Transverse colon (tissue), 4 donors: ENCODE data around the gene B4GALNT2. TPM values are rescaled to one million over a fixed set of nuclear protein-coding genes. Genes with fewer than 3 reads are reported as not detected.

Experiments used
- DNase-seq: peaks from one replicate; pipeline ENCODE4 v3.0.0-alpha.2; 2019
- H3K27ac ChIP-seq, 4 donors: fragments of 200-600 bp; sonication (generic); 2 replicates each; pipeline ENCODE4 v1.5.1; 2016 to 2018; ENCODE audit warnings: inconsistent platforms in 4 of 4
- H3K27me3 ChIP-seq: fragments of 200-600 bp; sonication (generic); 2 replicates; pipeline ENCODE4 v1.5.1; 2017; ENCODE audit warnings: inconsistent platforms
- H3K36me3 ChIP-seq, 4 donors: fragments of 200-600 bp; sonication (generic); 2 replicates each; pipeline ENCODE4 v1.5.1; 2017 to 2019; ENCODE audit warnings: inconsistent platforms in 4 of 4
- H3K4me1 ChIP-seq, 4 donors: fragments of 200-600 bp; sonication (generic); 2 replicates each; pipeline ENCODE4 v1.5.1; 2017 to 2020; ENCODE audit warnings: inconsistent platforms in 4 of 4
- H3K4me3 ChIP-seq, 4 donors: fragments of 200-600 bp; sonication (generic); 1 replicate in 1 of 4; 2 replicates in 3 of 4; pipeline versions ENCODE4 v1.5.1 to v1.6.1; 2017 to 2019; ENCODE audit warnings: inconsistent platforms in 4 of 4
- H3K9me3 ChIP-seq, 2 donors: fragments of 200-600 bp; sonication (generic); 2 replicates each; pipeline ENCODE4 v1.5.1; 2017 to 2019; ENCODE audit warnings: inconsistent platforms in 2 of 2
- EP300 ChIP-seq: sonication (generic); formaldehyde crosslinking; IDR thresholded peaks from one replicate; pipeline ENCODE4 v1.6.1; 2017; ENCODE audit warnings: antibody characterized with exemption, low read depth
- POLR2A ChIP-seq: fragments of 450-650 bp; IDR thresholded peaks from one replicate; pipeline ENCODE4 v1.6.1; 2016; ENCODE audit warnings: antibody characterized with exemption, mild to moderate bottlenecking, moderate library complexity
- POLR2AphosphoS5 ChIP-seq, 3 donors: sonication (generic); formaldehyde crosslinking; IDR thresholded peaks; one replicate each; pipeline ENCODE4 v1.6.1; 2016; ENCODE audit warnings: antibody characterized with exemption in 3 of 3
- WGBS, 2 donors: methylation state at CpG; one replicate each; pipeline ENCODE4 v1.1.5; 2018; ENCODE audit warnings: low coverage in 1 of 2; 5-methylcytosine and 5-hydroxymethylcytosine counted together
- in situ Hi-C, 4 donors: fragments of 200-750 bp; cut with MboI; loops; one replicate each; pipeline versions ENCODE4 v1.15.0 to v1.15.1; 2017; ENCODE audit warnings: low sequenced_read_pairs in 3 of 4, low pct_ligation_motif_present in 1 of 4, low pct_unique_long_range_greater_than_20kb in 1 of 4
- intact Hi-C: fragments of 100-400 bp; cut with DNase I; formaldehyde crosslinking; loops from one replicate; pipeline ENCODE4 v1.15.1; 2023; ENCODE audit warnings: low total_unique reads
- total RNA-seq, 4 donors: library from RNA; depleted of rRNA; stranded (reverse); fragments of >200 nt; gene quantifications; one replicate each; pipeline ENCODE4 v1.1.0, GENCODE V29; 2016
- TF ChIP-seq, protein P1 (sequence below), 5 experiments: fragments of 200-600 bp in 3 of 5; fragments of 450-650 bp in 2 of 5; sonication (generic) in 3 of 5; IDR thresholded peaks; 1 replicate in 2 of 5; 2 replicates in 3 of 5; pipeline ENCODE4 v1.5.1; 2016 to 2017; ENCODE audit warnings: antibody characterized with exemption in 5 of 5, inconsistent platforms in 3 of 5, mild to moderate bottlenecking in 2 of 5, moderate library complexity in 1 of 5

B4GALNT2 gene
- total RNA-seq, 4 donors from 2014 or later = 19.8 to 75.9 (median 47.3) TPM

- Histone ChIP-seq H3K27me3 (peaks cover 5% of the 10 kb centered on the region), H3K4me1 (peaks cover 0 to 46% (median 14%) of the 10 kb centered on the region in 4 donors), H3K4me3 (no peak overlapping the region), H3K9me3 (no peaks in the 10 kb centered on the region), H3K27ac (no peak overlapping the region), H3K36me3 (no peaks in the 10 kb centered on the region)
- in situ Hi-C loops = no loop called here
- no peak for DNase-seq
- TF ChIP-seq POLR2A (no peak), POLR2AphosphoS5 (IDR thresholded peaks at IDR 0.05) (no peak), EP300 (no peak)
- TF ChIP-seq, protein P1, sequence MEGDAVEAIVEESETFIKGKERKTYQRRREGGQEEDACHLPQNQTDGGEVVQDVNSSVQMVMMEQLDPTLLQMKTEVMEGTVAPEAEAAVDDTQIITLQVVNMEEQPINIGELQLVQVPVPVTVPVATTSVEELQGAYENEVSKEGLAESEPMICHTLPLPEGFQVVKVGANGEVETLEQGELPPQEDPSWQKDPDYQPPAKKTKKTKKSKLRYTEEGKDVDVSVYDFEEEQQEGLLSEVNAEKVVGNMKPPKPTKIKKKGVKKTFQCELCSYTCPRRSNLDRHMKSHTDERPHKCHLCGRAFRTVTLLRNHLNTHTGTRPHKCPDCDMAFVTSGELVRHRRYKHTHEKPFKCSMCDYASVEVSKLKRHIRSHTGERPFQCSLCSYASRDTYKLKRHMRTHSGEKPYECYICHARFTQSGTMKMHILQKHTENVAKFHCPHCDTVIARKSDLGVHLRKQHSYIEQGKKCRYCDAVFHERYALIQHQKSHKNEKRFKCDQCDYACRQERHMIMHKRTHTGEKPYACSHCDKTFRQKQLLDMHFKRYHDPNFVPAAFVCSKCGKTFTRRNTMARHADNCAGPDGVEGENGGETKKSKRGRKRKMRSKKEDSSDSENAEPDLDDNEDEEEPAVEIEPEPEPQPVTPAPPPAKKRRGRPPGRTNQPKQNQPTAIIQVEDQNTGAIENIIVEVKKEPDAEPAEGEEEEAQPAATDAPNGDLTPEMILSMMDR (IDR thresholded peaks at IDR 0.05) = no peak
- 89 to 100% methylated on average over 1 to 6 of the region's 6 CpGs for WGBS, 2 donors
- intact Hi-C loops = no loop called here
Observed at GRCh38 chr17:49121696-49122292, 10.8 kb upstream of the B4GALNT2 start.

GRCh38 chr17:49122566-49122965, 10.0 kb upstream of the B4GALNT2 start:
- Histone ChIP-seq H3K36me3 (no peaks in the 10 kb centered on the region), H3K27ac (no peak overlapping the region), H3K4me1 (peaks cover 0 to 46% (median 12%) of the 10 kb centered on the region in 4 donors), H3K4me3 (no peak overlapping the region), H3K9me3 (no peaks in the 10 kb centered on the region), H3K27me3 (peaks cover 5% of the 10 kb centered on the region)
- 78 to 79% methylated on average over 4 of the region's 4 CpGs for WGBS, 2 donors
- intact Hi-C loops = no loop called here
- DNase-seq = no peak
- TF ChIP-seq EP300 (no peak), POLR2A (no peak), POLR2AphosphoS5 (IDR thresholded peaks at IDR 0.05) (no peak)
- TF ChIP-seq, protein P1 (IDR thresholded peaks at IDR 0.05) = no peak
- in situ Hi-C loops = no loop called here

DNA sequence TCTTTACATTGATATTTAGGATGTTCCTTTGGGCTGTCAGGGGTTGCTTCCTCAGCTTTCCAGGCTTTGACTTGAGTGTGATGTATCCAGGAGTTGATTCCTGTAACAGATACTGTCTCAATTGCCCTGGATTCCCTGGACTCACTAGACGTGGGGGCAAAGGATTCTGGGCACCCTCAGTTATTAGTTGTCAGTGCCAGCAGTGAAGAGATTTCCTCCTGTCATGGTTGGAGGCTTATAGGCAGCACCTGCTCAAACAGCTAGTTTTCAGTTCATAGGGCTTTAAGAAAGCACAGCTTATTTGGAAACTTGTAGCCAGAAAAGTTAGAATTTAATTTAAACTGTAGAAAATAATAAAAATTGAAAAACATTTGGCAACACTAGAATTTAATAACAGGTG, 9.5 kb upstream of the B4GALNT2 start:
- in situ Hi-C loops = no loop called here
- Histone ChIP-seq H3K27ac (no peak overlapping the region), H3K36me3 (no peaks in the 10 kb centered on the region), H3K4me1 (peaks cover 0 to 48% (median 12%) of the 10 kb centered on the region in 4 donors), H3K27me3 (peaks cover 5% of the 10 kb centered on the region), H3K9me3 (no peaks in the 10 kb centered on the region), H3K4me3 (no peak overlapping the region)
- intact Hi-C loops = no loop called here
- TF ChIP-seq EP300 (no peak), POLR2A (no peak), POLR2AphosphoS5 (IDR thresholded peaks at IDR 0.05) (no peak)
- TF ChIP-seq, protein P1 (IDR thresholded peaks at IDR 0.05) = no peak
- WGBS, 2 donors = 19% methylated on average over 1 of the region's 1 CpG; no CpG with 5 or more reads in 1 of the 2 donors
- no peak for DNase-seq

DNA sequence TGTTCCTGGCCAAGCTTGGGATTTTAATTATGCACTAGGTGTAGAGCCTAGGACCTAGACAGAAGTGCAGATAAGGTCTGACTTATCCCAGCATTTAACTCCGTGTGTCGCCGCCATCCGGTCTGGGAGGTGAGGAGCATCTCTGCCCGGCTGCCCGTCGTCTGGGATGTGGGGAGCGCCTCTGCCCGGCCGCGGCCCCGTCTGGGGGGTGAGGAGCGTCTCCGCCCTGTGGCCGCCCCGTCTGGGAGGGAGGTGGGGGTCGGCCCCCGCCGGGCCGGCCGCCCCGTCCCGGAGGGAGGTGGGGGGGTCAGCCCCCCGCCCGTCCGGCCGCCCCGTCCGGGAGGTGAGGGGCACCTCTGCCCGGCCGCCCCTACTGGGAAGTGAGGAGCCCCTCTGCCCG, 7.1 kb upstream of the B4GALNT2 start:
- 94 to 100% methylated on average over 2 to 12 of the region's 32 CpGs for WGBS, 2 donors
- intact Hi-C loops (no loop called here), in situ Hi-C loops (no loop called here)
- H3K4me1 ChIP-seq = peaks cover 0 to 39% (median 7%) of the 10 kb centered on the region in 4 donors
- TF ChIP-seq, protein P1 (IDR thresholded peaks at IDR 0.05) = no peak
- TF ChIP-seq EP300 (no peak), POLR2A (no peak), POLR2AphosphoS5 (IDR thresholded peaks at IDR 0.05) (no peak)
- peak overlapping the region; percentile 47 to 75 (median 72) for H3K27ac ChIP-seq
- no peak for DNase-seq
- no peak overlapping the region for H3K4me3 ChIP-seq
- no peaks in the 10 kb centered on the region for H3K9me3 ChIP-seq
- no peaks in the 10 kb centered on the region for H3K36me3 ChIP-seq
- peaks cover 9% of the 10 kb centered on the region for H3K27me3 ChIP-seq
